Endothelial cell of hepatic sinusoid (primary cell): ENCODE results near the gene ACAD11.

ENCODE experiments used
- in situ Hi-C: cut with HindIII; loops from 2 replicates; pipeline ENCODE4 v1.10.0; 2017; ENCODE audit warnings: low sequenced_read_pairs

The ACAD11 gene

GRCh38 chr3:132659365-132660051 is at the start of gene ACAD11:
ACAD11 (minus strand) TSS chr3:132659809; CDS start chr3:132659751, 58 bp downstream.
- in situ Hi-C loops, result no loop called here

DNA sequence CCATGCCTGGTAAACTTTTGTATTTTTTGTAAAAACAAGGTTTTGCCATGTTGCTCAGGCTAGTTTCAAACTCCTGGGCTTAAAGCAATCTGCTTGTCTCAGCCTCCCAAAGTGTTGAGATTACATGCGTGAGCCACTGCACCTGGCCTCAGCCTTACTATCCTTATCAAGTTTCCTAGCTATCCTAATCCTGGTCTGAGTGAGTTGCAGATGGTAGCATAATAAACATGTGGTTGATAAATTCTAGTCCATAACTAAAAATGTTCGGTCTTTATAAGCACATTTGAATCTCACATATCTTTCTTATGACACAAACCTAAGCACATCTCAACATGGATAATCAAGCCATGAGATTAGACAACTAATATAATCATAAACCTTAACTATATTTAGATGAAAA is 44.1 kb upstream of the ACAD11 start:
- in situ Hi-C loops, result no loop called here

GRCh38 chr3:132695422-132695821 is 35.8 kb upstream of the ACAD11 start:
- in situ Hi-C loops, result no loop called here

- in situ Hi-C loops, result no loop called here
These were observed 35.4 kb upstream of the ACAD11 start for GRCh38 chr3:132694991-132695390.

- in situ Hi-C loops, result no loop called here
These were observed 30.4 kb upstream of the ACAD11 start for GRCh38 chr3:132690040-132690439.

DNA sequence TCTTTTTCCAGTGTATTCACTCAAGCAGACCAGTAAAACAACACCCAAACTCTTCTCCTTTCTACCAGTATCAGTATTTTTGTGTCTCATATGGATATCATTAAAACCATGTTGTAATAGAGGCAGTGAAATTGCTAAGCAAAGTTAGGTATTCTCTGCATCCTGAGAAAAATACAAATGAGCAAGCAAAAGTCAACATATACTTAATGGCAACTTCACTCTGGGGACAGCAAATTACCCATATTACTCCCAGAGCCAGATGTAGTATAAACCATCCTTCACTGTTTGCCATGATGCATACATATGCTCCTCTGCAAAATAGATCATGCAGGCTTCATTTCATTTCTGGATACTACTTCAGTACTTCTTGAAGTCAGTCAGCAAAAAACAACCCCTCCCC is 22.6 kb upstream of the ACAD11 start:
- in situ Hi-C loops, result no loop called here

DNA sequence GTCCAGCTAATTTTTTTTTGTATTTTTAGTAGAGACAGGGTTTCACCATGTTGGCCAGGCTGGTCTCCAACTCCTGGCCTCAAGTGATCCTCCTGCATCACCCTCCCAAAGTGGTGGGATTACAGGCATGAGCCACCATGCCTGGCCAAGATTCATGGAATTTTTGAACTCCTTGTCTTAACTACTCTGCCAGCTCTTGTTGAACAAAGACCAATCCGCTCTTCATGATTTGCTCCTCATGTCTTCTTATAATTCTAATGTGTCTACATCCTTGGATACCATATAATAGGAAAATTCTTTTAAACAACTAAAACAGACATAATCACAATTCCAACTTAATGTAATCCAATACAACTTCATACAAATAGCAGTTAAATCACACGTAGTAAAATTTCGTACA is 21.8 kb upstream of the ACAD11 start:
- in situ Hi-C loops, result no loop called here

DNA sequence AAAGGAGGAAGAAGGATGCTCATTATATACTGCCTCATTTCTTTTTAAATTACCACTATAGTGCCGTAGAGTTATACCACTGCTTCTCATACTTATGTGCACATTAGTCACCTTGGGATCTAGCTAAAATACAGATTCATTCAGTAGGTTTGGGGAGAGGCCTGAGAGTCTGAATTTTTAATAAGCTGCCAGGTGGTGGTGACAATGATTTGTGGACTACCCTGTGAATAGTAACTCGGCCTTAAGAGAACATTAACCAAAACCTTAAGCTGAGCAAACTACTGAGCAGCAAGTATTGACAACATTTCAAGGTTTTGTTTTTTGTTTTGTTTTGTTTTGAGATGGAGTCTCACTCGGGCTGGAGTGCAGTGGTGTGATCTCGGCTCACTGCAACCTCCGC is 20.3 kb upstream of the ACAD11 start:
- in situ Hi-C loops, result no loop called here

GRCh38 chr3:132675408-132675807 is 15.8 kb upstream of the ACAD11 start:
- in situ Hi-C loops, result no loop called here

DNA sequence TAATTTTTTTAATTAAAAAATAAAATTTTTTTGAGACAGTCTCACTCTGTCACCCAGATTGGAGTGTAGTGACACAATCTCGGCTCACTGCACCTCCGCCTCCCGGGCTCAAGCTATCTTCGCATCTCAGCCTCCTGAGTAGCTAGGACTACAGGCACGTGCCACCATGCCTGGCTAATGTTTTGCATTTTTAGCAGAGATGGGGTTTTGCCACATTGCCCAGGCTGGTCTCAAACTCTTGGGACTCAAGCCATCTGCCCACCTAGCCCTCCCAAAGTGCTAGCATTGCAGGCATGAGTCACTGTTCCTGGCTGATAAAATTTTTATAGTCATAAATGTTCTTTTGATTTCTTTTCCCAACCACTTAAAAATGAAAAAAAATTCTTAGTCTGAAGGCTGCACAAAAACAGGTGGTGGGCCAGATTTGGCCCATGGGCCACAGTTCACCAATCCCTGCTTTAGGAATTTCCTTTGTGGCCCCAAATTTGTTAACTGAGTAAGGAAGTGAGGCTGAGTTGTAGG is 9.7 kb upstream of the ACAD11 start:
- in situ Hi-C loops, result no loop called here

DNA sequence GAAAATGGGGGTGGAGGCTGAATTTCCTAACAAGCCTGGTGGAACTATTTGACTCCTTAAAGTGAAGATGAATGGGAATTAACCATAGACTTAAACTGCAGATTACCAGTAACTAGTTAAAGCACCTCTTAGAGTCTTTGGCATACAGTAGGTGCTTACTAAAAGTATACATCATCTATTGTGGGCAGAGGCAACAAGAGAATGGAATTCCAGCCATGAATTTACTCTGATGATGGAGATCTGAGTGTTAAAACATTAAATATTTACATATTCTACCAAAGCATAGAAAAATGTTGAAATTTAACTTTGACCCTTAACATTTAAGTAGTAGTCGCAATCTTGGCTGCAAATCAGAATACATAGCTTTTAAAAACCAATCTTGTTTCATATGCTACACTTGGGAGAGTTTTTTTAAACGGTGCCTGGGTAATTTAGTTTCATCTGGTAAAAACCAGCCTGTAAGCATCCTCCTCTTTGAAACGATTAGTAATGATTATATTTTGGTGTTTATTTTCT is 5.7 kb upstream of the ACAD11 start:
- in situ Hi-C loops, result no loop called here

DNA sequence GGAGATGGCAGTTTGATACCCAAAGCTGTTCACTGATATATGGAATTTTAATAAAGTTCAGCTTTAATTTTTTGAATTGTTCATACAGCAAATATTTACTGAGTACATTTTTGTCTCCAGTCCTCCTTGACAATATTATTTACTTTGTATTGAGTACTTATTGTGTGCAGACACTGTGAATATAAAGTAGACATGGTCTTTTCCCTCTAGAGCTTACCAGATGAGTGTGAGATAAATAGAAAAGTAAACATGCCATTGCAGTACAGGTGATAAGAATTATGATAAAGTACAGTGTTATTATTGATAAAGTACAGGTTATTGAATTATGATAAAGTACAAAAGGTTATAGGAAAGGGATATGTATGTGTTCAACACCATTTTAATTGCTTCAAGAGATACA is 2.6 kb upstream of the ACAD11 start:
- in situ Hi-C loops, result no loop called here

- in situ Hi-C loops, result no loop called here
These were observed 1.5 kb upstream of the ACAD11 start for GRCh38 chr3:132661101-132661500.

GRCh38 chr3:132660811-132661070 is 1.1 kb upstream of the ACAD11 start:
- in situ Hi-C loops, result no loop called here

- in situ Hi-C loops, result no loop called here
These were observed 622 bp upstream of the ACAD11 start, which contains the start of gene UBA5 for GRCh38 chr3:132660052-132660810. UBA5 (plus strand) TSS chr3:132660329; CDS start chr3:132660538, 209 bp downstream.

GRCh38 chr3:132659000-132659364 is 627 bp downstream of the ACAD11 start:
- in situ Hi-C loops, result no loop called here

DNA sequence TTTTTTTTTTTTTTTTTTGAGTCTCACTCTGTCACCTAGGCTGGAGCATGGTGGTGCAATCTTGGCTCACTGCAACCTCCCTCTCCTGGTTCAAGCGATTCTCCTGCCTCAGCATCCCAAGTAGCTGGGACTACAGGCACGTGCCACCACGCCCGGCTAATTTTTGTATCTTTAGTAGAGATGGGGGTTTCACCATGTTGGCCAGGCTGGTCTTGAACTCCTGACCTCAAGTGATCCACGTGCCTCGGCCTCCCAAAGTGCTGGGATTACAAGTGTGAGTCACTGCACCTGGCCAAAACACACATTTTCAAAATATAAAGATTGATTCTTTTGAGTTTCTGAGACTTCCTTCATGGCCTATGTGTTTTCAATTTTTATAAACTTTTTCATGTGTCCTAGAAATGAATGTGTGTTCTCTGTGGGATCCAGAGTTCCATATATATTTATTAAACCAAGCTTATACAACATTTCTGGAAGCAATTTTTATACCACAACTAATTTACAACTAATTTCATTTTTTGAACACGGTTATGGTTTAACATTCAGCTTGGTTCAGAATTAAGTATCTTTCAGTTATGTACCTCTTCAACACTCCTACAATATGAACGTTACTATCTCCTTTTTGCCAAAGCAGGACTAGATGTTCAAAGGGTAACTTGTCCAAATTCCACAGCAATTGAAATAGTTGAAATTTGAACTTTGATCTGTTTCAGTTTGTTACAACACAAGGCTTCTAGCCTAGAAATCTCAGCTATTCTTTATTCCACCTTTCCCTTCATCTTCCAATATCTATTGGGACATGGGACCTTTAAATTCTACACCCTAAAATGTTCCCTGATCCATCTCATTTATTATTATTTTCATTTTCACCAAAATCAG is 1.5 kb downstream of the ACAD11 start:
- in situ Hi-C loops, result no loop called here

DNA sequence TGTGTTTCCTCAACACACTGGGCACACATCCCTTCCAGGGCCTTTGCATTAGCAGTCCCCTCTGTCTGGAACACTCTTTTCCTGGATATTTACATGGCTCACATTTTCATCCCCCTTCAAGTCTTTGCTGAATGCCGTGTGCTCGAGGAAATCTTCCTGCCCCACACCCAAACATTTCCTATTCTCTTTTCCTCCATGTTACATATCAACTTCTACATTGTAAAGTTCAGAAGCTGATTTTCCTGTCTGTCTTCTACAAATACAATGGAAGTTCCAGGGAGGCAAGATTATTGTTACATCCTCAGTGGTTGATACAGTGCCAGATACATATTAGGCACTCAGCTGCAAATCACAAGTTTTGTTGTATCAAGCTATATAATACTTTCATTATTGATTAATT is 4.1 kb downstream of the ACAD11 start:
- in situ Hi-C loops, result no loop called here

DNA sequence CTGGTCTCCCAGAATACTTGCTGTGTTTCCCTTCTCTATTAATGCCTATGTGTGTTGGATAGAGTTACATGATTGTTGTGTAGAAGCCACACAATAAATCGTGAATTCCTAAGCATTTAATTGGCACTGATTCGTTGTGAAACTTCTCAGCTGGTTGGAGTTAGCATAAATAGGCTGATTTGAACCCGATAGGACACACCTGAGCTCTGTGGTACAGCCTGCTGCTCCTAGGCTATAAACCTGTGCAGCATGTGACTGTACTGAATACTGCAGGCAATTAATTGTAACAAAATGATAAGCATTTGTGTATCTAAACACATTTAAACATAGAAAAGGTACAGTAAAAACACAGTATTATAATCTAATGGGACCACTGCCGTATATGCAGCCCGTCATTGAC is 4.9 kb downstream of the ACAD11 start:
- in situ Hi-C loops, result no loop called here

GRCh38 chr3:132654190-132654589 is 5.4 kb downstream of the ACAD11 start:
- in situ Hi-C loops, result no loop called here

DNA sequence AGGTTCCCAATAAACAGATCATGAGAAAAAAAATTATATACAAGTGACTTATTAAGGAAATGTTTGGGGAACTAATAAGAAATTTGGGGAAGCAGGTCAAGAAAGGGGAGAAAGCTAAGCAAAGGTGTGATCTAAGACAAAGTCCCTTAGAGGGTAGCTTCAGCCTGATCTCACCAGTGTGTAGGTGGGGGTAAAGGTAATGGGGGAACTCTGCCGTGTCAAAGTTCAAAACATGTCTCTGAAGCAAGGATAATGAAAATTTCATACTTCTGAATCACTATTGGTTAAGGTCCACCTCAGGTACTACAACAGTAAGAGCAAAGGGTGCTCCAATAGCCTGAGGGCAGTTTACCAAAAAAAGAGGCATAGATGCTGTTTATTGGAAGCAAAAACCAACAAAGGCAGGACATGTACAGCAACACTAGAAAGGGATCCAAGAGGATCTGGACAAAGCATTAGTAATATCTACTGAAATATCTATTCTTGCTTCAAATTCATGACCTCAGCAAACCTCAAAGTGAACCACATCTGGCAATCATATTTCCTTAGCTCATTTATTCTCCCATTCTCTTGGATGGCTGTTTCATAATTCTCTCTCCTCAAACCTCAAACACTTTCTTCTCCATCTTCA is 6.9 kb downstream of the ACAD11 start:
- in situ Hi-C loops, result no loop called here
